Adrenal gland (tissue), 5 donors: ENCODE results near the gene ARAF.

Experiments used
- POLR2A ChIP-seq, 2 donors: fragments of 450-650 bp; IDR thresholded peaks; one replicate each; pipeline ENCODE4 v1.6.1; 2017; ENCODE audit warnings: antibody characterized with exemption in 2 of 2, mild to moderate bottlenecking in 2 of 2, moderate library complexity in 1 of 2
- TF ChIP-seq, protein P1 (sequence below), 6 experiments: fragments of 450-650 bp in 4 of 6; fragments of 200-600 bp in 2 of 6; sonication (generic) in 1 of 6; IDR thresholded peaks; 1 replicate in 5 of 6; 2 replicates in 1 of 6; pipeline versions ENCODE4 v1.5.1 to v1.8.0; 2016 to 2021; ENCODE audit warnings: antibody characterized with exemption in 6 of 6, mild to moderate bottlenecking in 2 of 6, moderate library complexity in 1 of 6
- donor health status: DM: no; HTN: no; CAD: no.

DNA sequence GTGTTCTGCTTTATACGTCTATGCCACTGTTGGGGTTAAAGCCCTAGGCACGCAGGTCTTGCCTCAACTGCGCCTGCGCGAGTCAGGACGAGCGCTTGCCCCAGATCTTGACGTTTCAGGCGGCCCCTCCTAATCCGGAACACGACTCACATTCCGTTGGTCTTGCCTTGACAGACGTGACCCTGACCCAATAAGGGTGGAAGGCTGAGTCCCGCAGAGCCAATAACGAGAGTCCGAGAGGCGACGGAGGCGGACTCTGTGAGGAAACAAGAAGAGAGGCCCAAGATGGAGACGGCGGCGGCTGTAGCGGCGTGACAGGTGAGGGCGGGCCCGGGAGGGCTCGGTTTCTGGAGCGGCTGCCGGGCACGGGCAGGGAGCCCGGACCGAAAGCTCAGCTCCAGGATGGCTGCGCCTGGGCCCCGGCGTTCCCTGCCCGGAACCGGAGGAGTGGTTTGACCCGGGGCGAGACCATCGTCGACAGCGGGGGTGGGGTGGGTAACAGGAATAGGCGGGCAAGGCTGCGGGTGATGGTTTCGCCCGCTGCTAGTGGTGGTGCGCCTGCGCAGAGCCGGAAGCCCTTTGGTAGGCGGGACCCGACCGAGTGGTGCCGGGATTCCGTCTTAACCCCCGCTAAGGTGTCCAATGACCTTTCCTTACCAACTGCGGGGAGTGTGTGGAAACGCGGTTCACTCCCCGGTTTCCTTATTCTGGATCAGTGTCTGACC, at the start of gene ARAF:
- TF ChIP-seq, protein P1, sequence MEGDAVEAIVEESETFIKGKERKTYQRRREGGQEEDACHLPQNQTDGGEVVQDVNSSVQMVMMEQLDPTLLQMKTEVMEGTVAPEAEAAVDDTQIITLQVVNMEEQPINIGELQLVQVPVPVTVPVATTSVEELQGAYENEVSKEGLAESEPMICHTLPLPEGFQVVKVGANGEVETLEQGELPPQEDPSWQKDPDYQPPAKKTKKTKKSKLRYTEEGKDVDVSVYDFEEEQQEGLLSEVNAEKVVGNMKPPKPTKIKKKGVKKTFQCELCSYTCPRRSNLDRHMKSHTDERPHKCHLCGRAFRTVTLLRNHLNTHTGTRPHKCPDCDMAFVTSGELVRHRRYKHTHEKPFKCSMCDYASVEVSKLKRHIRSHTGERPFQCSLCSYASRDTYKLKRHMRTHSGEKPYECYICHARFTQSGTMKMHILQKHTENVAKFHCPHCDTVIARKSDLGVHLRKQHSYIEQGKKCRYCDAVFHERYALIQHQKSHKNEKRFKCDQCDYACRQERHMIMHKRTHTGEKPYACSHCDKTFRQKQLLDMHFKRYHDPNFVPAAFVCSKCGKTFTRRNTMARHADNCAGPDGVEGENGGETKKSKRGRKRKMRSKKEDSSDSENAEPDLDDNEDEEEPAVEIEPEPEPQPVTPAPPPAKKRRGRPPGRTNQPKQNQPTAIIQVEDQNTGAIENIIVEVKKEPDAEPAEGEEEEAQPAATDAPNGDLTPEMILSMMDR (IDR thresholded peaks at IDR 0.05): no peak
- TF ChIP-seq POLR2A (IDR thresholded peaks at IDR 0.05): peak; percentile 28 to 40
